ENCODE results near the gene ADK. TPM values are rescaled to one million over a fixed set of nuclear protein-coding genes. Genes with fewer than 3 reads are reported as not detected.

The ADK gene
- total and polyA plus RNA-seq, 2 of the 4 experiments (the other 2 are of a cell fraction) = 30.6 to 40.9 TPM

DNA sequence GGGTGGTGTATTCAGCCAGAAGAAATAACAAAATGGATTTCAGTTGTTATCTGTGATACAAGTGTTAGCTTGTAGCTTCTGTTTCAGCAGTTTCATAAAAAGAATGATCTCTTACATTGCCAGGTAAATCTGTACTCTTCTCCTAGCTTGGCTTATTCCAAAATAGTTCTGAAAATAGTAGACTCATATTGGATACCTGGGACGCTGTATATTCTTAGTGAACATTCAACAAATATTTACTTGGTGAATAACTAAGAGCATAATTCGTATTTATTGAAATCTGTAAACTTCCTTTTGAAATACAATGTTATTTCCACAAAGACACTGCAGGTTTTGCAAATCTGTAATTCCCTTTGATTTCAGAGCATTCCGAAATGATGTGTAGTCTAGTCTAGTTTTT, 249.2 kb downstream of the ADK start:
- Histone ChIP-seq H3K27me3 (ENCODE audit: control insufficient read depth, insufficient read depth, low read length) (no peaks in the 10 kb centered on the region), H4K8ac (ENCODE audit: low read depth in 2 of 2, low read length in 2 of 2) (no peak overlapping the region), H3K9me3 (ENCODE audit: control insufficient read depth, insufficient read depth, low read length) (no peaks in the 10 kb centered on the region; the same call in 1 of the 2 replicates), H2BK5ac (ENCODE audit: low read depth, low read length, poor library complexity, severe bottlenecking) (no peak overlapping the region), H3K56ac (ENCODE audit: extremely low read depth, insufficient read depth, low read length) (no peak overlapping the region), H2BK120ac (ENCODE audit: low read depth, low read length) (no peak overlapping the region), H3K9ac (ENCODE audit: low read depth, low read length) (no peak overlapping the region), H2BK20ac (ENCODE audit: low read depth, low read length) (no peak overlapping the region), H2AK9ac (replicated peaks; ENCODE audit: low read depth, low read length, poor library complexity) (no peak overlapping the region), H3K4me2 (ENCODE audit: low read depth, low read length) (no peak overlapping the region), H3K27ac (ENCODE audit: insufficient read depth, low read length) (no peak overlapping the region), H4K91ac (ENCODE audit: insufficient read depth, low read depth, low read length) (no peak overlapping the region), H4K20me1 (ENCODE audit: insufficient read depth, low read length) (no peaks in the 10 kb centered on the region), H3K4me1 (ENCODE audit: control insufficient read depth, insufficient read depth, low read length) (no peaks in the 10 kb centered on the region), H3K79me1 (ENCODE audit: low read depth in 1 of 2, low read length in 2 of 2) (peaks cover 3 to 8% of the 10 kb centered on the region in 2 experiments; a peak in 3 of 4 replicates), H3K18ac (ENCODE audit: low read depth, low read length) (no peak overlapping the region), H3K23ac (ENCODE audit: low read depth, low read length) (no peak overlapping the region), H3K4ac (ENCODE audit: low read depth, low read length) (no peak overlapping the region), H2AFZ (replicated peaks; ENCODE audit: low read length, poor library complexity) (no peak overlapping the region), H2BK15ac (ENCODE audit: low read depth, low read length) (no peak overlapping the region), H3K14ac (replicated peaks; ENCODE audit: low read depth, low read length) (no peak overlapping the region), H3K4me3 (ENCODE audit: insufficient read depth, low read depth, low read length) (no peak overlapping the region), H3K36me3 (ENCODE audit: control insufficient read depth, insufficient read depth, low read length) (no peaks in the 10 kb centered on the region), H4K5ac (ENCODE audit: low read depth, low read length) (no peak overlapping the region), H3K9me1 (ENCODE audit: insufficient read depth, low read length) (no peaks in the 10 kb centered on the region), H2AK5ac (ENCODE audit: low read depth, low read length) (no peak overlapping the region)
- in situ Hi-C loops (cut with MboI; ENCODE audit: low sequenced_read_pairs) = no loop called here
- dilution Hi-C loops (cut with HindIII; ENCODE audit: low sequenced_read_pairs, unreplicated experiment) = no loop called here
- no TSS peak for BruUV-seq (replicated peaks)
- intact Hi-C loops (cut with micrococcal nuclease) = no loop called here
- DNase-seq (no peak), ATAC-seq (ENCODE audit: low read depth) (no peak)
- WGBS, 2 experiments (ENCODE audit: extremely low coverage in 2 of 2, insufficient read length in 1 of 2) = no CpG with 5 or more reads among the region's 3 CpGs
- TF ChIP-seq FOS (IDR thresholded peaks at IDR 0.05; ENCODE audit: low read depth, low read length) = no peak
- TF ChIP-seq MAZ (IDR thresholded peaks at IDR 0.05; ENCODE audit: borderline replicate concordance, low read depth, low read length) = no peak
- TF ChIP-seq MXI1 (IDR thresholded peaks at IDR 0.05; ENCODE audit: borderline replicate concordance, low read depth, low read length) = no peak
- TF ChIP-seq RAD21 (IDR thresholded peaks at IDR 0.05; ENCODE audit: low read length) = no peak
- TF ChIP-seq CHD1 (IDR thresholded peaks at IDR 0.05; ENCODE audit: low read depth, low read length) = no peak
- TF ChIP-seq BHLHE40 (IDR thresholded peaks at IDR 0.05; ENCODE audit: low read depth, low read length) = no peak
- CTCF ChIA-PET = no interaction called here
- POLR2A ChIA-PET (ENCODE audit: unreplicated experiment) = no interaction called here

Measured in IMR-90 (cell line).